Activated CD4-positive, CD25-positive, alpha-beta regulatory T cell treated with anti-CD3 and anti-CD28 coated beads, Interleukin-2, amount 50 U/mL, for 24 hours (primary cell): ENCODE data around the gene PHKA2.

Experiments
- ATAC-seq, 2 donors: fragments of 150-1000 bp; cut with Tn5 transposase; one replicate each; pipeline ENCODE4 v1.10.0; 2021; ENCODE audit warnings: mild to moderate bottlenecking in 1 of 2, moderate library complexity in 1 of 2

The PHKA2 gene

DNA sequence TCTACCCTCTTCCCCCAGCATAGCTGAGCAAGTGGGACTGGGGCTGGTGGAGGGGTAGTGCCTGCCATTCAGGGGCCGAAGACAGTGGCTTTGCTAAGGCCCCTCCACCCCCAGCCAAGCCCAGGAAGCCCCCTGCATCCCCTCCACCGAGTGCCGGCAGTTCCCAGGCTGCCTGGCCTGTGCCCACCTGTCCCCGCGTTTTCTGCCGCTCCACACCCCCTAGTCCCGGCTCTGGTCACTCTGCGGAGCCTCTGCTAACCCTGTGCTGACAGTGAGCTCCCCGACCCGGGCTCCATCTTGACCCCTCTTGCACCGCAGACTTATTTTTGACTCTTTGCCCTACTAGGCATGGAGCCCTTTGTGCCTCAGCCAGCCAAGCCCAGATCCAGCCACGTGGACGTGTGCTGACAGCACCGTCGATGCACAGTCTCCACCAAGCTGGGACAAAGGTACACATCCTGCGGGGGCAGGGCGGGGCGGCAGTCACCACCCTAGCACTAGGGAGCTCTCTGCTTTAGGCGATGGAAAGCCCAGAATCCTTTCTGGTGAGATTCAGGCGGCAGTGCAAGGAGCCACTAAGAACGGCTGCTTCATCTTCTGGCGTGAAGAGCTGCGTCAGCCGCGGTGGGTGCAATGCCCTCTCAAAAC is 96.6 kb downstream of the PHKA2 start:
- no peak for ATAC-seq

DNA sequence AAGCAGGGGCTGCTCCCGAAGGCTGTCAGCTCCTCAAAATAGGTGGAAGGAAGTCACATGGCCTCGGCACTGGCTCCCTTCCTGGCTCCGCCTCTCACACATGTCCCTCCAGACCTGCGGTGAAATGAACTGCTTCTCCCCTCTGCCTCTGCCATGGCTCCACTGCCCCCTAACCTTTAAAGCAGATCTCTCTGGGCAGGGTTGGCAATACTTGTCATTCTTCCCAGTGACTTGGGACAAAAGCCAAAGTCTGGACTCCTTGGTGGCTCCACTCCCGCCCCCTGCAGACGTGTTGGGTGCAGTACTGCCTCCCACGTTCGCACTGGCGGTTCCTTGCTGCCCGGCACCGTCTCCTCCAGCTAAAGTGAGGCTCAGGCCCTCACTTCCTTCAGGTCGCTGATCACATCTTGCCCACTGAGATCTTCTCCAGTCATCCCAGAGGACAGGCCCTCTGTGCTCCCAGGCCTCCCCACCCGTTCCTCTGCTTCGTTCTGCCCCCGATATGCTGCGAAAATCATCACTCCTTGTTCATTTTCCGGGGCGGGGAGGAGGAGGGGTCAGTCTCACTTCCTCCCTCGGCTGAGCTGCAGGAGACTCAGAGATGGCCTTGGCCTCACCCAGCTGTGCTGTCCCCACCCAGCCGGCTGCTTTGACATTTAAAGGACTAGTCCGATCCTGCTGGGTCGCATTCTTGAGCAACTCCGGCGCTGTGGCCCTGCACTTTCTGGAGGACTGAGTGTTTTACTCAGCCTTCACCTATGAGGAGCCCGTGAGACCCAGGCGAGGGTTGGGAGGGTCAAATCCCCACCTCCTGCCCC is 97.4 kb downstream of the PHKA2 start:
- ATAC-seq = peak; percentile 69 to 73

DNA sequence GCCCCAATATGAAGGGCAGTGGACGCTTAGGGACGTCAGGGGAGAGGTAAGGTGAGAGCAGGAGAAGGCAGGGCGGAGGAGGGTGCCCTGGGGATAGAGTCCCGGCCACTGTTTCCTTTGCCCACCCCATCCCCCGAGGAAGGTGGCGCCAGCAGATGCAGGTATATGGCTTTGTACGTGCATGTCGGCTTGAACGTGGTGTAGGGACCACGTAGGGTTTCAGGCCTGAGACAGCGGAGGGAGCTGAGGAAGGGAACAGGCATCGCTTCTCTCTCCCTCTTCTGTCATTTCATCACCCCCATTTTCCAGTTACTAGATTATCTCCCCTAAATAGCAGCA is 97.9 kb downstream of the PHKA2 start:
- ATAC-seq = peak; percentile 31 to 36

DNA sequence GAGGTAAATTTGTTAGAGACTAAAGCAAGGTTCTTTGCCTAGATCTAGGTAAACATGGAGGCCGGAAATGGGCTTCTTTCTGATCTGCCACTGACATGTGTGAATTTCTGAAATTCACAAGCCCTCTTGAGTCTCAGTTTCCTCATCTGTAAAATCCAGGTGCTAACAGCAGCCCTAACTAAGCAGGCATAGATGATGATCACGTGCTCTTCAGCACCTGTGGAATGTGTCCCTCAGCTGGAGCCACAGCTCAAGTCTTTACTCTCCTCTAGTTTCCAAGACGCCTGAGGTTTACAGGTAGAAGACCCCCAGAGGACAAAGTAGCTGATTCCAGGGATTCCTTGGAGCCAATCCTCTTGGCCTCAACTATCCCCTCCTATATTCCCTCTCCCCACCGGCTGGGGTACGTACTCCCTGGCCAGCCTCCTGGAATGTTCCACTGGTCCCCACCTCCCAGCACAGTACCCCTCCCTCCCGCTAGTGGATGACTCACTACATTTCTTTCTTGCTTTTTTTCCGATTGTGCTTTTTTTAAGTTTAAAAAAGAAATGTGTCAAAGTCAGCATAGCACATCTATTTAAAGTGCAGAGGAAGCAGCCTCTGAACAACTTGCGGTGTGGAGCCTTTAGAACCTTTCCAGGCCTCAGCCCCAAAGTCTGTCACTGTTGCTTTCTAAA is 98.4 kb downstream of the PHKA2 start:
- peak; percentile 14 to 30 for ATAC-seq

DNA sequence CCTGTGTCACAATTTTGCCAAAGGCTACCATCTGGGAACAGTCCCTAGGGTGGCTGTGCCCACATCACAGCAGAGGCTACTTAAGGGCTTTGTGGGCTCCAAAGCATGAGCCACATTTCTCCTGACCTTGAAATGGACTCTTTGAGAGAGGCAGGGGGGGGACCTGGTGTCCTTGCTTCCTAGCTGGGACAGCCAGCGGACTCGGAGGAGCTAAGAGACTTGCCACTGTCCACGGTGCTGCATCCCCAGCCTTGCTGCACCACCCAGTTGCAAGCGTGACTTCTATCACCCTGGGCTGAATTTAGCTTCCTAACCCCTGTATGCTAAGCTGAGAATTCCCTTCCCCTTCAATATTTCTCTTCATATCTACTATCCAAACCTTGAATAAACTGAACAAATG is 99.0 kb downstream of the PHKA2 start:
- ATAC-seq = no peak

DNA sequence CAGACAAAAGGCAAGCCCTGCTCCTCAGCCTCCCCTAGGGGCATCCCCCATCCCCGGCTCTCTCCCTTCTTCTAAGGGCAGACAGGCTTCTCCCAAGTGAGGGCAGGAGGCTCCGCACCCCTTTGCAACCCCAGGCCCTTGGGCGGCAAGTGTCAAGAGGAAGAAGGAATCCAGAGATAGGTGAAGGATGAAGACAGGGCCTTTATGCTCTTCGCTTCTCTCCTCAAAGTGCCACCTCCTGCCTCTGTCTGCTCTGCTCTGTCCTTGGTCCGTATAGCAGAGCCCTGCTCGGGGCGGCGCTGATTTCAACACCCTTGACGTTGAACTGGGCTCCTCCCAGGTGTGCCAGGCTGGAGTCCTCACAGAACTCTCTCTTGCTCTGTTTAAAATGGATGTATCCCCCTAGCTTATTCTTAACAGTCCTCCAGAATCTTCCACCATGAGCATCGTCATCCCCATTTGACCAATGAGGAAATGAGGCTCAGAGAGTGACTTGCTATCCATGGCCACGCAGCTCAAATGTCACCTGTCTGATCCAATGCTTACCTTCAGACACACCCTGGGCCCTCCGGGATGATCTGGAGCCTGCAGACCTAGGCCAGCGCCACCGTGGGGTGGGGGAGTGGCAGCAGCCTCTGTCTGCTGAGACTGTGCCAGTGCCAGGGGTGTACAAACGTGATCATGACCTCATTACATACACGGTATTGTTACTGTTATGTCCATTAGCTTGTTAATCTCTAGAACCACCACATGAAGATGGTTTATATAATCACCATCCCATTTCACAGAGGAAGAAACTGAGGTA is 99.8 kb downstream of the PHKA2 start:
- no peak for ATAC-seq

DNA sequence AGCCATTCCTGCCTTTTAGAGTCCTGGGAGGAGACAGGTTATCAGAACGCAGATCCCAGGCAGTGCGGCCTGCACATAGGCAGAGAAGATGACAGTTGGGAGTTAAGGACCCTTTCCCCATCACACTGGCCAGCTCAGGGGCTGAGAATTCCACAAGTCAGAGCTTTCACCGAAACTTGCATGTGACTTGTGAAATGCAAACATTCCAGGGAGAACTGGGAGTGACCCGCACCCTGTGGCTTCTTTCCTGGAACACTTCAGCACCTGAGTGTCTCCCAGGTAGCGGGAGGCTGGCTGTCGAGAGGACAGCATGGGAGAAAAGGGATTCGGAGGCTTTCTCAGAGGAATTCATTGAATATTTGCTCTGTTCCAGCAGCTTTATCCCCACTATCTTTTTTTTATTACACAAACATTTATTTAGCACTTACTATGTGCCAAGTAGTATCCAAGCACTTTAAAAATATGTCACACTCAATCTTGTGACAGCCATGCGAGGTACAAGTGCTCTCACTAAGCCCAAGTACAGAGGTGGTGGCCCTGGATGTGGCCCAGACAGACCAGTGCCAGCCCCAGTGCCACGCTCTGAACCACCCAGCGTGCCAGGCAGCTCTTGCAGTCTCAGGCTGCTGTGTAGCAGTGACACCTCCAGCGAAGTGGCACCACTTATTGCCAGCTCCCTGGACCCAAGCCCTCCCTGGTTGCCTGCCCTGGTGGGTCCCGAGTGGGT is 100.5 kb downstream of the PHKA2 start:
- ATAC-seq = no peak

DNA sequence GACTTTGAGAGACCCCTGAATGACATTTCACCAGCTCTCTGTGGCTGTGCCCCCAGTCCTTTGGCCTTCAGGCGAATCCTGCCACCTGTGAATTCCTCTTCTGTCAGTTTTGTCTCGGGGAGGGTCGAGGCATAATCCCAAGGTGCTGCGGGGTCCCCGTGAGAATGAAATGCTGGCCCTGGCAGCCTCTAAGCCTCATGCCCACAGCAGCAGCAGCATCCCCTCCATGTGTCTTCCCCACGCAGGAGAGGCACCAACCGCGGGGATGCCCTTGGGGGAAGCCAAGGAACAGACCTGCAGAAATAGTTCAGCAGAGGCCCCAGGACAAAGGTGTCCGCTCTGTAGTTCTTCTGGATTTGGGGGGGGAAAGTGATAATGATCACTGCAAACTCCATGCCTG is 104.8 kb downstream of the PHKA2 start:
- no peak for ATAC-seq

DNA sequence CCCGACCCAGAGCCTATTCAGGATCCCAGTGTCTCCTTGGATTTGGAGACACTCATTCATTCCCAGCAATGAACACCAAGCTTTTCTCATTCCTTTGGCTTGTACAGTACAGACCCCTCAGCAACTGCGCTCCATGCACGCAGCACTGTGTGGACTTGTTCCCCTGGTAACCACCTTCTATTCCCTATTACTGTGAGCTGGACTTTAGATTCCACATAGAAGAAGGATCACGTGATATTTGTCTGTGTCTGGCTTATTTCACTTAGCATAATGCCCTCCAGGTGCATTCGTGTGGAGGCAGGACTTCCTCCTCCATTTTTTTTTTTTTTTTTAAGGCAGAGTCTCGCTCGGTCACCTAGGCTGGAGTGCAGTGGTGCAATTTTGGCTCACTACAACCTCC is 106.4 kb downstream of the PHKA2 start:
- no peak for ATAC-seq

DNA sequence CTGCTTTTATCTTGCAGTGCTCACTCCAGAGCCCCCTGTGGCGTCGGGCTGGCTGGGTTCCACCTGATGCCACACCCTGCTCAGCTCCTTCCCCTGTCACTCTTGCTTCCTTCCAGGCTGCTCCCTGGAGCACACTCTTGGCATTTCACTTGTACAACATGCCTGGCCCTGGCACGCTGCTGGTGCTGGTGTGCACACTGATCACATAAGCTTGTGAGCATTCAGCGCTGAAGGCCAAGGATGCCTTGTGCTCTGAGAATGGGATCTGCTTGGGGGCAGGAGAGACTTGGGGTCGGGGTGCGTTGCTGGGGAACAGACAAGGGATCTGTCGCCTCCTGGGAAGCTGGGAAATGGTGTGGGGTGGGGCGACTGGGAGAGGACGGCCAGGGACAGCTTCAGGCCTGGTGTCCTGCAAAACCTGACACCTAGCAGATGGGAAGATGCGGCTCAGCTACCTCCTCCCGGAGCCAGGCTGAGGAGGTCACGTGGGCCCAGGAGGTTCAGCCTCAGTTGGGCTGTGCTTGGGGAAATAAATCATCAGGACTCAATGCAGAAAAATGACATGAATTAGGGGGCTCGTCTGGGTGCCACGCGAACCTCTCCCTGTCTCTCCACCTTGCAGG is 108.5 kb downstream of the PHKA2 start:
- ATAC-seq = no peak

DNA sequence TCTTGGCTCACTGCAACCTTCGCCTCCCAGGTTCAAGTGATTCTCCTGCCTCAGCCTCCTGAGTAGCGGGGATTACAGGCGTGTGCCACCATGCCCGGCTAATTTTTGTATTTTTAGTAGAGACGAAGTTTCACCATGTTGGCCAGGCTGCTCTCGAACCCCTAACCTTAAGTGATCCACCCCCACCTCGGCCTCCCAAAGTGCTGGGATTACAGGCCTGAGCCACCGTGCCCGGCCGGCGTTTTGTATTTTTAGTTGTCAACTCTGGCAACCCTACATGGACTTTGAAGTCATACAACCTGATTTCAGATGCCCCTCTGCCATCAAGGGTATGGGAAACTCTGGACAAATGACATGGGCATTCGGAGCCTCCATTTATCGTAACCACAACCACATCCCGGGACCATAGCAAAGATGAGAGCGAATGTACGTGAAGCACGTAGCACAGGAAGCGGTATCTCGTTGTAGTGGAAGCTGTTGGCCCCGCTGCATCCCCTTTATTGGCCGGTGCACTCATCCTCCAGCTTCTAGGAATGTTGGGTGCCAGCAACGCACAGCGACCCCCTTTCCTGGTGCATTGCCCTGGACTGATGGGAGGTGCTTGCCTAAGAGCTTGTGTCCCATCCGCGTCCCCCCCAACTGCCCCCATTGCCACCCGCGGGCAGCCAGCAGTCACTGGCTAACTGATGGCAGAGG is 109.2 kb downstream of the PHKA2 start:
- no peak for ATAC-seq

DNA sequence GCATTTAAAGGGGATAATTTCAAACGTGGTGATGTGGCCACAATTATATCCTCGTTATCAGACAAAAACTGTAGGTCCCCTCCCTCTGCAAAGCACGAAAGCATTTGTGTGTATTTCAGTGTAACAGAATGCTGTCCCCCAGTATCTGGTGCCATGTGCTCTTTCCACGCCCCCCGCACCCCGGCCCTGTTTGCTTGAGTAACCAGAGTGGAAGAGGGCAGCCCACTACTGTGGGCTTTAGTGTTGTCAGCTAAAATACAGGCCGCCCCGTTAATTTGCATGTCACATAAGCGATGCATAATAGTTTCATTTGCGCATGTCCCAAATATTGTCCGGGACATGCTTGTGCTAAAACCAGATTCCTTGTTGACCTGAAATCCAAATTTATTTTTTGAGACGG is 110.1 kb downstream of the PHKA2 start:
- ATAC-seq = no peak

DNA sequence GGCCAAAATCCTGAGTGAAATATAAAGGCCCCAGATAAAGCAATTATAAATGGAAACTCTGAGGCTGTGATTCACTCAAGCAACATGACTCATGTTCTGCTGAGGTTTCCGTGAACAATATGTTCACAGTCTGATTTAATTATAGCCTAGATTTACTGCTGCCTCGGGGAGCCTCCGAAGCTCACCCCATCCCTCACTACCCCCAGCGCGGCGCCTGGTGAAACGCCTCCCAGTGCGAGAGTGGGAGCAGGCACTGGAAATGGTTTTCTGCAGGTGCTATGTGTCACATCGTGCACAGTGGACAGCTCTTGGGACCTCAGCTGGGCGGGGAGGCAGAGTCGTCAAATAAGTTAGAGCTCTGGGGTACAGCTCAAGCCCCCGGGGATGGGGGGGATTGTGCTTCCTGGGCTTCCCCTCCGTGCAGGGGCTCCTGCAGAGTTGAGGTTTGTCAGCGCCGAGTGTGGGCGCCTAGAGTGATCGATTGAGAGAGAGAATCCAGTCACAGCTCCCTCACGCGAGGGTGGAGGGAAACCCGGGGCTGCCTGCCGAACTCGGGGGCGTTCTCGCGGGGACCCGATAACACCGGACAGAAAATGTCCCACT is 110.6 kb downstream of the PHKA2 start:
- ATAC-seq = peak; percentile 83 to 90

DNA sequence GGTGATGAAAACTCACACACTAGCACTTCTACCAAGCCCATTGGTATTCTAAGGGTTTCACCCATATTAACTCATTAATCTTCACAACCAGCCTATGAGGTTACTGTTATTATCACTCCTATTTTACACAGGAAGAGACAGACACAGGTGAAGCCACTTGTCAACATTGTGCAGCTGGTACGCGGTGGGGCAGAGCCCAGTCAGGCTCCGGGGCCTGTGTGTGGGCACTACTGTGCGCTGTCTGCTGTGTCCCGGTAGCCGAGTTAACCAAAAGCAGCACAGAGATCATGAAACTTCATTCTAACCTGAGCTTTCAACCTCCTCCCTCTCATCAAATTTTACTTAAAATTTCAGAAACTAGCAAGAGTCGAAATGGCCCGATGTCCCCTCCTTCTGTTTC is 111.3 kb downstream of the PHKA2 start:
- no peak for ATAC-seq

DNA sequence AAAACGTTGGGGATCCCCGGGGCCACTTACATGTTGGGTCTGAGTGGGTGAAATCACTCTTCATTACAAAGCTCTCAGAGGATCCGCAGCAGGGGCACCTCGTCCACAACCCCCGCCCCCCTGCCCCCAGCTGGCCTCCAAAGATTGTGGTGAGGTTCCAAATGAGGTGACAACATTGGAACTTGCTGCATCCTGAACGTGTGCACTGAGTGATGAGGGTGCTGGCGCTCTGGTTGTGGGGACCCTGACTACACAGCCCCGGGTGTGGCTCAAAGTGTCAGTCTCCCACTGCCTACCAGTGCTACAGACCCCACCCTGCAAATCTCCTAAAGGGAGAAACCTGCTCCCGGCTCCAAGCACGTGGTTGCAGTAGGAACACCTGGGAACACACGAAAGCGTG is 111.9 kb downstream of the PHKA2 start:
- ATAC-seq = no peak

DNA sequence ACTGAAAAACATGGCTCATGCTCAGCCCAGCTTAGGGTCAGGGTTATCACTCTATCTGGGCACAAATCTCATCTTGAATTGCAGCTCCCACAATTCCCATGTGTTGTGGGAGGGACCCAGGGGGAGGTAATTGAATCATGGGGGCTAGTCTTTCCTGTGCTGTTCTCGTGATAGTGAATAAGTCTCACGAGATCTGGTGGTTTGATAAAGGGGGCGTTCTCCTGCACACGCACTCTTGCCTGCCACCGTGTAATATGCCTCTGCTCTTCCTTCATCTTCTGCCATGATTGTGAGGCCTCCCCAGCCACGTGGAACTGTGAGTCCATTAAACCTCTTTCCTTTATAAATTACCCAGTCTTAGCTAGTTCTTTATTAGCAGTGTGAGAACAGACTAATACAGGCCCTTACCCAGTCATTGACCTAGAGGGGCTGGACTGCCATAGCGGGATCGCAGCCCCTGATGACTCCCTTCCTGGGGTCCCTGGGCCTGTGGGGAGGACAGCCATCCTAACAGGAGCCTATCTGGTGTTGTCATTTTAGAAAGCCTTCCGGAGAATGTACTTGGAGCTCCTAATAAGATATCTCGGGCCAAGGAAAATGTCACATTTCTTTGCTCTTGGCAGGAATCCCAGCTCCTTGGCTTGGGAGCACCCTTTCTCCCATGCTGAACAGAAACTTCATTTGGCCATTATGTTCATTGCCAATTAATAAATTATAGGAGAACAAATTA is 112.6 kb downstream of the PHKA2 start:
- ATAC-seq = no peak

DNA sequence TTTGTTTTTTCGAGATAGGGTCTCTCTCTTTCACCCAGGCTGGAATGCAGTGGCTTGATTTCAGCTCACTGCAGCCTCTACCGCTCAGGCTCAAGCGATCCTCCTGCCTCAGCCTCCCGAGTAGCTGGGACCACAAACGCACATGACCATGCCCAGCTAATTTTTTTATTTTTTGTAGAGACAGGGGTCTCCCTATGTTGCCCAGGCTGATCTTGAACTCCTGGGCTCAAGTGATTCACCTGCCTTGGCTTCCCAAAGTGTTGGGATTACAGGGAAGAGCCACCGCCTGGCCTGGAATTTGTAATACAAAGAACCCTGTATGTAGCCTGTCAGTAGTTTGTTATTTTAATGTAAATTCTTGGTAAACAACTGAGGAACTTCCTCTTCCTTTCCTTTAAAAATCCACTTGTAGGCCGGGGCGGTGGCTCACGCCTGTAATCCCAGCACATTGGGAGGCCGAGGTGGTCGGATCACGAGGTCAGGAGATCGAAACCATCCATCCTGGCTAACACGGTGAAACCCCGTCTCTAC is 119.5 kb downstream of the PHKA2 start:
- ATAC-seq = no peak

DNA sequence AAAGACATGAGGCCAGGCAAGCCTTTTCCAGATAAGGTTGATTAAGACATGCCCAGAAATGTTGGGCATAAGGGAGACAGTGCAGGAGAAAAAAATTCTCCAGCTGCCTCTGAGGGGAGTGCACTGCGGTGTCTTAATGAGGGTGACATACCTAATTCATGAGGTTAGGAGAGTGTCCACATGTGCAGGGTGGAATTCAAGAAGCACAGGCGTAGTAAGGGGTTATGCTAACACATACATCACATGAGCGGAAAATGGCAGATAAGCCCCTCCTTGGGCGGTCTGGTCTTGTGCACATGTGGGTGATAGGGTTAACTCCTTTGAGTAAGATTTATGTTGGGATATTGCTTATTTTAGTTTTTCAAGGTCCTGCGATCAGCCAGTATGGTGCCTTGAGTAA is 122.4 kb downstream of the PHKA2 start:
- no peak for ATAC-seq

DNA sequence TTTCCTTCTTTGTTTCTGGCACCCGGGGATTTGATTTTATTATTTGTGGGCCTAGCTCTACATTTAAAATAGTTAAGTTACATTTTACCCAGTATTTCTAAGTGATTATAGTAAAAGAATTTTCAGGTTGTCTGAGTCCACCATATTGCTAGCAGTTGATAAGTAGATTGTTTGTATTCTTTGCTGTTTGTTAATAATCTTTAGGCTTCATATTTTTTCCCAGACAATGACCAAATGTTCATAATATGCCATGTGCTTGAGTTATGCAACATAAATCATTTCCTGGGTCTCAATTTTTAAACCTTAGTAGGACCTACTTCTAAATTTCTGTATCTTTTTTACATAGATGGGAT is 127.3 kb downstream of the PHKA2 start:
- ATAC-seq = no peak
